SK-N-SH treated with all-trans-retinoic acid at 6 μM for 48 hours (cell line): ENCODE measurements around the gene TRIM72.

Experiments used
- ATAC-seq: fragments of 200-7000 bp; cut with Tn5 transposase; 3 replicates; pipeline ENCODE4 v1.9.1; 2020; ENCODE audit warnings: mild to moderate bottlenecking, moderate library complexity
- ARNTL ChIP-seq: fragments of 450-650 bp; formaldehyde crosslinking; IDR thresholded peaks from 2 replicates; pipeline ENCODE4 v1.5.0; 2020; ENCODE audit warnings: low read depth, mild to moderate bottlenecking, moderate library complexity, borderline replicate concordance
- BACH2 ChIP-seq: fragments of 250-450 bp; sonication (Bioruptor Pico); IDR thresholded peaks from 2 replicates; pipeline ENCODE4 v1.9.0; 2021; ENCODE audit warnings: mild to moderate bottlenecking, borderline replicate concordance
- CREB5 ChIP-seq: fragments of 250-450 bp; sonication (Bioruptor Pico); IDR thresholded peaks from 2 replicates; pipeline ENCODE4 v1.5.1; 2020; ENCODE audit warnings: low read depth, mild to moderate bottlenecking, moderate library complexity
- CSDC2 ChIP-seq: fragments of 250-450 bp; sonication (Bioruptor Pico); IDR thresholded peaks from 2 replicates; pipeline ENCODE4 v1.5.0; 2020; ENCODE audit warnings: mild to moderate bottlenecking, moderate library complexity
- CSRNP3 ChIP-seq: fragments of 250-450 bp; sonication (Bioruptor Pico); IDR thresholded peaks from 2 replicates; pipeline ENCODE4 v1.5.1; 2021; ENCODE audit warnings: mild to moderate bottlenecking, moderate library complexity
- ESRRG ChIP-seq: fragments of 250-450 bp; sonication (Bioruptor Pico); IDR thresholded peaks from 2 replicates; pipeline ENCODE4 v1.6.1; 2021; ENCODE audit warnings: mild to moderate bottlenecking
- GLIS3 ChIP-seq: fragments of 250-450 bp; sonication (Bioruptor Pico); IDR thresholded peaks from 2 replicates; pipeline ENCODE4 v1.5.0; 2020; ENCODE audit warnings: mild to moderate bottlenecking, moderate library complexity
- ISL1 ChIP-seq: fragments of 250-450 bp; sonication (Bioruptor Pico); IDR thresholded peaks from 2 replicates; pipeline ENCODE4 v2.1.2; 2022; ENCODE audit warnings: mild to moderate bottlenecking, moderate library complexity
- OSR1 ChIP-seq: fragments of 250-450 bp; sonication (Bioruptor Pico); IDR thresholded peaks from 2 replicates; pipeline ENCODE4 v1.8.0; 2022; ENCODE audit warnings: moderate library complexity, mild to moderate bottlenecking, inconsistent platforms
- PATZ1 ChIP-seq: fragments of 250-450 bp; sonication (Bioruptor Pico); IDR thresholded peaks from 2 replicates; pipeline ENCODE4 v1.8.0; 2020; ENCODE audit warnings: mild to moderate bottlenecking, moderate library complexity, borderline replicate concordance
- POU6F1 ChIP-seq: fragments of 250-450 bp; sonication (Bioruptor Pico); IDR thresholded peaks from 2 replicates; pipeline ENCODE4 v1.8.0; 2021; ENCODE audit warnings: low read depth, mild to moderate bottlenecking, moderate library complexity, borderline replicate concordance
- PPARA ChIP-seq: fragments of 250-450 bp; sonication (Bioruptor Pico); IDR thresholded peaks from 2 replicates; pipeline ENCODE4 v1.5.0; 2020; ENCODE audit warnings: mild to moderate bottlenecking, borderline replicate concordance
- TCF4 ChIP-seq: fragments of 250-450 bp; sonication (Bioruptor Pico); IDR thresholded peaks from 2 replicates; pipeline ENCODE4 v1.8.0; 2021; ENCODE audit warnings: mild to moderate bottlenecking, moderate library complexity, borderline replicate concordance
- TOX ChIP-seq: fragments of 250-450 bp; sonication (Bioruptor Pico); IDR thresholded peaks from 2 replicates; pipeline ENCODE4 v1.8.0; 2021; ENCODE audit warnings: mild to moderate bottlenecking, moderate library complexity, borderline replicate concordance
- TSHZ2 ChIP-seq: fragments of 250-450 bp; sonication (Bioruptor Pico); IDR thresholded peaks from 2 replicates; pipeline ENCODE4 v1.5.0; 2020; ENCODE audit warnings: mild to moderate bottlenecking, moderate library complexity
- ZC3H10 ChIP-seq: fragments of 250-450 bp; sonication (Bioruptor Pico); IDR thresholded peaks from 2 replicates; pipeline ENCODE4 v1.5.1; 2021; ENCODE audit warnings: mild to moderate bottlenecking, moderate library complexity
- ZFP3 ChIP-seq: fragments of 250-450 bp; sonication (Bioruptor Pico); IDR thresholded peaks from 2 replicates; pipeline ENCODE4 v1.5.0; 2020; ENCODE audit warnings: mild to moderate bottlenecking, moderate library complexity
- ZFP30 ChIP-seq: fragments of 450-650 bp; formaldehyde crosslinking; IDR thresholded peaks from 2 replicates; pipeline ENCODE4 v1.5.0; 2022; ENCODE audit warnings: mild to moderate bottlenecking, moderate library complexity
- ZNF565 ChIP-seq: fragments of 450-650 bp; formaldehyde crosslinking; conservative IDR thresholded peaks from 2 replicates; pipeline ENCODE4 v1.5.0; 2020; ENCODE audit warnings: low read depth, mild to moderate bottlenecking, moderate library complexity
- ZNF70 ChIP-seq: fragments of 450-650 bp; formaldehyde crosslinking; IDR thresholded peaks from 2 replicates; pipeline ENCODE4 v1.5.0; 2020; ENCODE audit warnings: mild to moderate bottlenecking, moderate library complexity
- ZNF8 ChIP-seq: fragments of 450-650 bp; formaldehyde crosslinking; IDR thresholded peaks from 2 replicates; pipeline ENCODE4 v1.5.0; 2020; ENCODE audit warnings: mild to moderate bottlenecking, moderate library complexity

The TRIM72 gene

GRCh38 chr16:31268033-31268365, 54.1 kb downstream of the TRIM72 start:
- no peak for TF ChIP-seq TCF4 (CRISPR knock-in tag)
- TF ChIP-seq CSRNP3, result no peak
- TF ChIP-seq CREB5, result no peak
- no peak for TF ChIP-seq GLIS3 (CRISPR knock-in tag)
- TF ChIP-seq ZFP3, result no peak
- no peak for TF ChIP-seq ZC3H10 (CRISPR knock-in tag)
- no peak for TF ChIP-seq TOX
- TF ChIP-seq PPARA (CRISPR knock-in tag), result no peak
- TF ChIP-seq PATZ1 (CRISPR knock-in tag), result no peak
- no peak for TF ChIP-seq POU6F1 (CRISPR knock-in tag)
- TF ChIP-seq ZNF565, result no peak
- TF ChIP-seq ESRRG (CRISPR knock-in tag), result no peak
- no peak for TF ChIP-seq ZNF8 (CRISPR knock-in tag)
- TF ChIP-seq ZFP30 (CRISPR knock-in tag), result no peak
- TF ChIP-seq ZNF70 (CRISPR knock-in tag), result no peak
- TF ChIP-seq TSHZ2, result no peak
- TF ChIP-seq OSR1 (CRISPR knock-in tag), result no peak
- no peak for TF ChIP-seq ARNTL (CRISPR knock-in tag)
- no peak for TF ChIP-seq ISL1 (CRISPR knock-in tag)
- TF ChIP-seq CSDC2 (CRISPR knock-in tag), result no peak
- no peak for ATAC-seq

GRCh38 chr16:31268891-31269290, 55.0 kb downstream of the TRIM72 start:
- ATAC-seq, result no peak
- TF ChIP-seq TOX (no peak), ESRRG (CRISPR knock-in tag) (no peak), PPARA (CRISPR knock-in tag) (no peak), OSR1 (CRISPR knock-in tag) (no peak), ZFP3 (no peak), ZNF8 (CRISPR knock-in tag) (no peak), CSDC2 (CRISPR knock-in tag) (no peak), BACH2 (CRISPR knock-in tag) (no peak), ZNF70 (CRISPR knock-in tag) (no peak), TSHZ2 (no peak), ARNTL (CRISPR knock-in tag) (no peak), ZC3H10 (CRISPR knock-in tag) (no peak), ZNF565 (no peak)
